K562 (cell line): ENCODE results near the gene TMA7B. TPM values are rescaled to one million over a fixed set of nuclear protein-coding genes. Genes with fewer than 3 reads are reported as not detected.

Experiments used
- CBFA2T2 ChIP-seq: fragments of 450-650 bp; conservative IDR thresholded peaks from 2 replicates; pipeline ENCODE4 v1.6.1; 2017; ENCODE audit warnings: mild to moderate bottlenecking
- E2F3 ChIP-seq: fragments of 250-450 bp; sonication (Bioruptor Pico); IDR thresholded peaks from 2 replicates; pipeline ENCODE4 v1.4.0; 2020; ENCODE audit warnings: mild to moderate bottlenecking
- MYC ChIP-seq, 2 experiments: fragments of 250-450 bp in 1 of 2; sonication (Bioruptor Pico) in 1 of 2; IDR thresholded peaks; 2 replicates each; pipeline versions ENCODE4 v1.5.1 to v1.6.1; 2012 to 2021; ENCODE audit warnings: low read depth in 2 of 2, borderline replicate concordance in 1 of 2, improper control_type of control experiment in 1 of 2, low read length in 1 of 2, mild to moderate bottlenecking in 1 of 2, moderate library complexity in 1 of 2
- RBM14 ChIP-seq: fragments of 200-400 bp; formaldehyde crosslinking; IDR thresholded peaks from 2 replicates; pipeline ENCODE4 v1.6.1; 2018; ENCODE audit warnings: low read depth, mild to moderate bottlenecking, low read length, moderate library complexity, borderline replicate concordance; ENCODE audit not compliant: insufficient read depth
- SAFB2 ChIP-seq: fragments of 200-400 bp; formaldehyde crosslinking; IDR thresholded peaks from 2 replicates; pipeline ENCODE4 v1.6.1; 2018; ENCODE audit warnings: borderline replicate concordance, low read length, low read depth, moderate library complexity; ENCODE audit not compliant: severe bottlenecking
- STAT6 ChIP-seq: sonication (generic); formaldehyde crosslinking; IDR thresholded peaks from 2 replicates; pipeline ENCODE4 v1.8.1; 2023; ENCODE audit warnings: mild to moderate bottlenecking, missing genetic modification reagents
- ZHX1 ChIP-seq: fragments of 150-350 bp; conservative IDR thresholded peaks from 2 replicates; pipeline ENCODE4 v1.6.1; 2014; ENCODE audit warnings: low read length
- ZNF146 ChIP-seq: IDR thresholded peaks from one replicate; pipeline ENCODE4 v1.6.1; 2018; ENCODE audit warnings: missing compliant biosample characterization; ENCODE audit not compliant: unreplicated experiment
- ZNF507 ChIP-seq: conservative IDR thresholded peaks from 2 replicates; pipeline ENCODE4 v1.6.1; 2017; ENCODE audit warnings: missing genetic modification characterization, missing compliant biosample characterization
- ZNF586 ChIP-seq: fragments of 450-650 bp; formaldehyde crosslinking; conservative IDR thresholded peaks from 2 replicates; pipeline ENCODE4 v1.4.0; 2020; ENCODE audit warnings: mild to moderate bottlenecking, moderate library complexity
- polyA plus RNA-seq, 8 experiments: library from polyadenylated mRNA; depleted of rRNA in 4 of 8; stranded (reverse) in 5 of 8; unstranded in 3 of 8; fragments of >200 nt; fragmentation: Nextera tagmentation in 2 of 8; fragmentation: Illumina TruSeq in 1 of 8; extraction: Ambion mirVana in 2 of 8; extraction: Trizol in 1 of 8; gene quantifications; 2 replicates each; pipeline versions ENCODE4 v1.2.1 to v1.2.3, GENCODE V29; 2011 to 2014; ENCODE audit warnings: inconsistent platforms in 1 of 8, missing spikeins in 1 of 8
- total RNA-seq, 7 experiments: library from RNA; depleted of rRNA in 6 of 7; stranded (reverse); fragments of >200 nt in 6 of 7; fragmentation: Illumina TruSeq in 2 of 7; extraction: Trizol in 2 of 7; gene quantifications; 2 replicates each; pipeline versions ENCODE4 v1.2.1 to v1.2.3, GENCODE V29; 2011 to 2021; ENCODE audit warnings: low replicate concordance in 1 of 7
- TF ChIP-seq, protein P1 (sequence below): fragments of 250-450 bp; sonication (Bioruptor Pico); IDR thresholded peaks from 2 replicates; pipeline ENCODE4 v1.8.0; 2021; ENCODE audit warnings: moderate library complexity, mild to moderate bottlenecking, inconsistent platforms

The TMA7B gene
- total and polyA plus RNA-seq, 9 of the 15 experiments (the other 6 are each of a cell fraction or from before 2014, with no cell fraction given) = 5.6 to 14.2 (median 11.8) TPM

DNA sequence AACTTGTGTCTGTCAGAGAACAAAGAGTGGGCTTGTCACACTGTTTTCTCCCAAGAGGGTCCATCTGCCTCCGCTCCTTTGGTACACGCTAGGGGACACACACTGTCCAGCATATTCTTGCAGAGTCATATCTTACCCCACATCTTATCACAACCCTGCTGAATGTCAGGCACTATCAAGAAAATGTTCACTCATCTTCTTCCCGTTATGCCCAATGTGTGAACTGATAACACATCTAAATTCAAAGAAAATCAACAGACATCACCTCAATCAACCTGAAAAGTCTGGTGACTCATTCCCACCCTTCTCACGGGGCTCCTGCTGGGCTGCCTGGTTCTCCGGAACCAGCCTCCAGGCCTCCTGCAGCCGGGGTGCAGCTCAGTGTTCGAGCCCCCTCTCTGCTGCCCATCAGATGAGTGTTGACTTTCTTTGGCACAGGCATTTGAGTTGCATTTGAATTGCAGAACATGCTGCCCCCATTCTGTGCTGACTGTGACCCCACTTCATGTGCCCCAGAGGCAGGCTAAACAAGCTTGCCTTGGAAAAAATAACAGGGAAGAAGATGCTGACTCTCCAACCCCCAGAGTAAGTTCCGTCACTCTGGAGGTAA lies 40.0 kb upstream of the TMA7B start (continued):
- TF ChIP-seq SAFB2 (no peak), ZNF146 (CRISPR knock-in tag) (no peak), ZNF507 (tag) (no peak), STAT6 (CRISPR knock-in tag) (no peak), ZNF586 (CRISPR knock-in tag) (no peak), RBM14 (no peak), CBFA2T2 (peak; percentile 90), E2F3 (no peak), ZHX1 (no peak), MYC (IDR thresholded peaks at IDR 0.05; ENCODE audit: low read depth, low read length) (no peak; the same call in 1 of the 2 replicates), MYC (CRISPR knock-in tag; IDR thresholded peaks at IDR 0.05; ENCODE audit: borderline replicate concordance, low read depth) (no peak)
- TF ChIP-seq, protein P1, sequence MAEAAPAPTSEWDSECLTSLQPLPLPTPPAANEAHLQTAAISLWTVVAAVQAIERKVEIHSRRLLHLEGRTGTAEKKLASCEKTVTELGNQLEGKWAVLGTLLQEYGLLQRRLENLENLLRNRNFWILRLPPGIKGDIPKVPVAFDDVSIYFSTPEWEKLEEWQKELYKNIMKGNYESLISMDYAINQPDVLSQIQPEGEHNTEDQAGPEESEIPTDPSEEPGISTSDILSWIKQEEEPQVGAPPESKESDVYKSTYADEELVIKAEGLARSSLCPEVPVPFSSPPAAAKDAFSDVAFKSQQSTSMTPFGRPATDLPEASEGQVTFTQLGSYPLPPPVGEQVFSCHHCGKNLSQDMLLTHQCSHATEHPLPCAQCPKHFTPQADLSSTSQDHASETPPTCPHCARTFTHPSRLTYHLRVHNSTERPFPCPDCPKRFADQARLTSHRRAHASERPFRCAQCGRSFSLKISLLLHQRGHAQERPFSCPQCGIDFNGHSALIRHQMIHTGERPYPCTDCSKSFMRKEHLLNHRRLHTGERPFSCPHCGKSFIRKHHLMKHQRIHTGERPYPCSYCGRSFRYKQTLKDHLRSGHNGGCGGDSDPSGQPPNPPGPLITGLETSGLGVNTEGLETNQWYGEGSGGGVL (CRISPR knock-in tag) = no peak
